ENCODE data around the gene LRP1B. TPM values are rescaled to one million over a fixed set of nuclear protein-coding genes. Genes with fewer than 3 reads are reported as not detected.

Gene LRP1B
- total and polyA plus RNA-seq, 2 of the 8 experiments (the other 6 are each of a cell fraction or from before 2014, with no cell fraction given), result 0.03 TPM; not detected in 1

DNA sequence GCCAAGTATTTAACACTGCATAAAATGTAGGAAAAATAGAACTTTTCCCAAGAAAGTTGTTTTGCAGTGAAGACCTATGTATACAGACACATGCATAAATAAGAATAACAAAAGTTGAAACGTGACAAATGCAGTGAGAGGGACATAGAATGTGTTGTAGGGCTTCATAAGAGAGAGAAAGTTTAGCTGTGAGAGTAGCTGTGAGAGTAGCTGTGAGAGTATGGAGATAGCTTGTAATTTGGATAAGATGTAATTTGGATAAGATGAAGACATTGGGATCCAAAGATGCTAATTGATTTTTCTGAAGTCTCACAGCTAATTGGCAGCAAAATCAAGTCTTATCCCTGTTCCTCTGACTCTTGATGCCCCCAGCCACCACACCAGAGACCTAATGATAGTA lies 170.9 kb downstream of the LRP1B start (continued):
- TF ChIP-seq GABPA (IDR thresholded peaks at IDR 0.05; ENCODE audit: borderline replicate concordance, insufficient read depth, low read length) (no peak), CTBP2 (IDR thresholded peaks at IDR 0.05; ENCODE audit: borderline replicate concordance, insufficient read depth, insufficient read length, low read length) (no peak), PHF8 (conservative IDR thresholded peaks at IDR 0.05; ENCODE audit: low read depth, low read length) (no peak)

Measured in H1 (cell line).